HUES64 (cell line): ENCODE measurements around the gene SARS1.

Experiments
- H3K27ac ChIP-seq: 2 replicates; pipeline ENCODE4 v1.7.0; 2013; ENCODE audit warnings: low read depth, low read length, inconsistent platforms
- H3K27me3 ChIP-seq: 2 replicates; pipeline ENCODE4 v1.6.1; 2013; ENCODE audit warnings: mild to moderate bottlenecking, low read length; ENCODE audit not compliant: insufficient read depth
- H3K36me3 ChIP-seq: 2 replicates; pipeline ENCODE4 v1.6.1; 2013; ENCODE audit warnings: mild to moderate bottlenecking, low read length; ENCODE audit not compliant: insufficient read depth
- H3K4me1 ChIP-seq: 2 replicates; pipeline ENCODE4 v1.6.1; 2013; ENCODE audit warnings: mild to moderate bottlenecking, low read length, moderate library complexity; ENCODE audit not compliant: insufficient read depth
- H3K4me3 ChIP-seq: 2 replicates; pipeline ENCODE4 v1.5.1; 2013; ENCODE audit warnings: mild to moderate bottlenecking, low read length, moderate library complexity
- H3K9ac ChIP-seq: 2 replicates; pipeline ENCODE4 v1.6.1; 2013; ENCODE audit warnings: mild to moderate bottlenecking, low read depth, low read length
- H3K9me3 ChIP-seq: 2 replicates; pipeline ENCODE4 v1.6.1; 2013; ENCODE audit warnings: low read depth, low read length; ENCODE audit not compliant: insufficient read depth
- WGBS: fragments of 150-250, 120-280 bp; methylation state at CpG from one replicate; pipeline ENCODE4 v1.1.7; 2013; ENCODE audit warnings: missing lambda C conversion rate; 5-methylcytosine and 5-hydroxymethylcytosine counted together

The SARS1 gene

DNA sequence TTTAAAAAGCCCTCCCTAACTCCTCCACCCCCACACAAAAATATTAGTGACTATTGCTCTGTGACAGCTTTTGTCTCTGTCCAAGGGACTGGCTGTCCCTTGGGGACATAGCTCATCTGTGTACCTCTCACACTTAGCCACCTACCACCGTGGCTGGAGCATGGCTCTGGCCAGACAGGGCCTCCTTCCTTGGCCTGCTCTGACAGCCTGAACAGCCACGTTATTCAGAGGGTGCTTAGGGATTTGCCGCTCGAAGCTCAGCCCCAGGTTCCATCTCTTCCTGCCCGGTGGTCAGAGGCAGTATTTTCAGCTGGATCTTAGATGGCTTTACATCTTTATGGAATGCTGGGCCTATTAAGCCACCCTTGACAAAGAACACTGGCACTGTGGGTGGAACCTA lies 29.5 kb downstream of the SARS1 start:
- Histone ChIP-seq H3K9me3 (no peaks in the 10 kb centered on the region), H3K4me3 (no peak overlapping the region), H3K27me3 (peaks cover 3% of the 10 kb centered on the region; the same call in 1 of the 2 replicates), H3K27ac (no peak overlapping the region), H3K9ac (no peak overlapping the region), H3K4me1 (peaks cover 23% of the 10 kb centered on the region), H3K36me3 (peaks cover 8% of the 10 kb centered on the region)
- WGBS, result 78% methylated on average over 5 of the region's 5 CpGs

DNA sequence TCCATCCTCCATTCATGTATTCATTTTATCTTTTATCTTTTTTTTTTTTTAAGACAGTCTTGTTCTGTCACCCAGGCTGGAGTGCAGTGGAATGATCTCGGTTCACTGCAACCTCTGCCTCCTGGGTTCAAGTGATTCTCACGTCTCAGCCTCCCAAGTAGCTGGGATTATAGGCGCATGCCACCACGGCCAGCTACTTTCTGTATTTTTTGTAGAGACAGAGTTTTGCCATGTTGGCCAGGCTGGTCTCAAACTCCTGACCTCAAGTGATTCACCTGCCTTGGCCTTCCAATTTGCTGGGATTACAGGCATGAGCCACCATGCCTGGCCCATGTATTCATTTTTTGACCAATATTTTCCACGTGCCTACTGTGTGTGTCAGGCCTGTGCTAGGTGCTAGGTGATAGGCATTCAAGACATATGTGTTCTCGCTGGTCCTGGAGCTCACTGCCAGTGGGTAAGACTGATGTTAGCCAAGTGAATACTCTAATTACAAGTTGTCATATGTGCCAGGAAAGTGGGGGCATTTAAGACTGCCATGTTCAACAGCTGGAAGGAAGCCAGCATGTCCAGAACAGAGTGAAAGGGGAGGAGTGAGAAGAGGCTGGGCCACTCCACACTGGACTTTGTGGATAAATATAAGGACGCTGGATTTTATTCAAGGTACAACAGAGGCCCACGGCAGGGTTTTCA lies 30.3 kb downstream of the SARS1 start:
- Histone ChIP-seq H3K4me1 (peaks cover 22% of the 10 kb centered on the region), H3K27ac (no peak overlapping the region), H3K9ac (no peak overlapping the region), H3K36me3 (0 out of 2 replicates have a peak, but pooled peaks cover under 1% of the 10 kb centered on the region), H3K27me3 (peaks cover 6% of the 10 kb centered on the region; the same call in 1 of the 2 replicates), H3K9me3 (no peaks in the 10 kb centered on the region), H3K4me3 (no peak overlapping the region)
- WGBS, result 90% methylated on average over 8 of the region's 8 CpGs

DNA sequence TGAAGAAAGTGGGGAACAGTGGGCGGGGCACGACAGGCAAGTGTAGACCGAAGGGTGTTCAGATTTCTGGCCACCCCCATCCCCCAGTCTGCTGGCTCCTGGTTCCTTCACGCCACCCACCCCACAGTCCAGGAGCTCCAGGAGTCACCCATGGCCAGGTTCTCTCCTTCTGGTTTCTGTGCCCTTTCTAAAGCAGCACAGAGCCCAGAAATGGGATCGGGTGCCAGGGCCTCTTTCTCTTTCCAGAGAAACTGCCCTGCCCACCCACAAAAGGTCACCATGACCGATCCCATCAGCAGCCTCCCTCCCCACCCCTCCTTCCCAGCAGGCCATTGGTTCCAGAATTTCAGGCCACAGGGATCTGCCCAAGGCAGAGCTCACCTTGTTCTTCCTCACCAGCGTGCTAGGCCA lies 32.4 kb downstream of the SARS1 start:
- Histone ChIP-seq H3K36me3 (no peaks in the 10 kb centered on the region), H3K9ac (no peak overlapping the region), H3K4me1 (peaks cover 9% of the 10 kb centered on the region; the same call in 1 of the 2 replicates), H3K27ac (no peak overlapping the region), H3K9me3 (no peaks in the 10 kb centered on the region), H3K4me3 (no peak overlapping the region), H3K27me3 (peaks cover 17% of the 10 kb centered on the region)
- WGBS, result 91% methylated on average over 7 of the region's 7 CpGs

DNA sequence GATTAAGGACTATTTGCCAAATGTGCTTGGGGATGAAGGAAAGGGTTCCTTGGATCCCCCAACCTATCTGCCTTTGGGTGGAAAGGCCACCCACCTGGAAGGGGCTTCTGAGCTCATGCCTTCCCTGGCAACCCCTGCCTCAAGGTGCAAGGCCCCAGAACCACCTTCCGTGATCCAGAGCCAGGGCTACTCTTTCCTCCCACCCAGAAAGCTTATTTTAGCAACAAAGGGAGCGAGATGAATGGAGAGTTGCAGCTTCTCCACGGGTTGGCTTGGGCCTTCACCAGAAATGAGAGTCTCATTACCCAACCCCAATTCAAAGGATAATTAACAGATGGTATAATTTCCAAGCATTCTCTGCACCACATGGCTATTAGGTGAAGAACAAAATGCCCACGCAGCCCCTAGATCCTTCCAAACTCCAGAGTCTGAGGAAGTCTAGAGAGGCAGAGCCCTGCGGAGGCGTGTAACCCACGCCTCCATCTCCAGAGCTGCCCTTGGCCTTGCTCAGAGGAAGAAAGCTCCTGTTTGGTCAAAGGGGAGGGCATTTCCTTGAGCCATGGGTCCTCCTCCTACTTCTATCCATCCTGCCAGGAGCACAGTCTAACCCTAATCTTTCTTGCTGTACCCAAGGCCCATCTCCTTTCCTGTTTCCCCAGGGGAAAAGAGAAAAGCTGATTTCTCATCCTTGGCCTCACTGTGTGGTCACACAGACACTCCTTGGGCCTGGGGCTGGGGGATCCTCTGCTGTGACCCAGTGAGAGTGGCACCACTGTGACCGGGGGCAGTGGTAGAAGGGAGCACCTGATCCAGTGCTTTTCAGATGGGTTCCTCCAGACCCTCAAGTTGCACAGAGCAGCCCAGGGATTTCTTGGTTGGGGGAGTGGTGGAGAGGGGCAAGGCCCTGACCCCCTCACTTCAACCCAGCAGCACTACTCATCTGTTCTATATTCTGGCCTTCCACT lies 34.0 kb downstream of the SARS1 start:
- Histone ChIP-seq H3K4me3 (no peak overlapping the region), H3K9ac (no peak overlapping the region), H3K27ac (no peak overlapping the region), H3K36me3 (peaks cover 13% of the 10 kb centered on the region; the same call in 1 of the 2 replicates), H3K9me3 (no peaks in the 10 kb centered on the region), H3K4me1 (peaks cover 4% of the 10 kb centered on the region; the same call in 1 of the 2 replicates), H3K27me3 (peaks cover 17% of the 10 kb centered on the region)
- WGBS, result 90% methylated on average over 8 of the region's 8 CpGs

DNA sequence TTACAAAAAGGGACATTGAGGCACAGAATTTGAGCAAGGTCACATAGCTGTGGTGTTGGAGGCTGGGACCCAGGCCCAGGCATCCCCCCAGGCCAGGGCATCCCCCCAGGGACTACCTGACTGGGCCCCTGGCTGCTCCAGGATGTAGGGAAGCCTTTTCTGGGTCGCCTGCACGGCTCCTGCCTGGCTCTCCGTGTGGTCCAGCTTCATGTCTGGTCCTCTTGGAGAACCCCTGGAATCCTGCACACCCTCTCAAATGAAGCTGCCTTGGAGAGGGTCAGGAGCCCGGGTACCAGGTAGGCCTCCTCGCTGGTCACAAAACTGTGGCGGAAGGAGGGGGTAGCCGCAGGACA lies 34.7 kb downstream of the SARS1 start:
- no peak overlapping the region; the same call in 1 of the 2 replicates for H3K9ac ChIP-seq
- H3K9me3 ChIP-seq, result no peaks in the 10 kb centered on the region
- H3K27me3 ChIP-seq, result peaks cover 17% of the 10 kb centered on the region
- WGBS, result 79% methylated on average over 7 of the region's 7 CpGs
- peaks cover 13% of the 10 kb centered on the region; the same call in 1 of the 2 replicates for H3K36me3 ChIP-seq
- H3K27ac ChIP-seq, result no peak overlapping the region
- H3K4me3 ChIP-seq, result no peak overlapping the region
- peaks cover 4% of the 10 kb centered on the region; the same call in 1 of the 2 replicates for H3K4me1 ChIP-seq

DNA sequence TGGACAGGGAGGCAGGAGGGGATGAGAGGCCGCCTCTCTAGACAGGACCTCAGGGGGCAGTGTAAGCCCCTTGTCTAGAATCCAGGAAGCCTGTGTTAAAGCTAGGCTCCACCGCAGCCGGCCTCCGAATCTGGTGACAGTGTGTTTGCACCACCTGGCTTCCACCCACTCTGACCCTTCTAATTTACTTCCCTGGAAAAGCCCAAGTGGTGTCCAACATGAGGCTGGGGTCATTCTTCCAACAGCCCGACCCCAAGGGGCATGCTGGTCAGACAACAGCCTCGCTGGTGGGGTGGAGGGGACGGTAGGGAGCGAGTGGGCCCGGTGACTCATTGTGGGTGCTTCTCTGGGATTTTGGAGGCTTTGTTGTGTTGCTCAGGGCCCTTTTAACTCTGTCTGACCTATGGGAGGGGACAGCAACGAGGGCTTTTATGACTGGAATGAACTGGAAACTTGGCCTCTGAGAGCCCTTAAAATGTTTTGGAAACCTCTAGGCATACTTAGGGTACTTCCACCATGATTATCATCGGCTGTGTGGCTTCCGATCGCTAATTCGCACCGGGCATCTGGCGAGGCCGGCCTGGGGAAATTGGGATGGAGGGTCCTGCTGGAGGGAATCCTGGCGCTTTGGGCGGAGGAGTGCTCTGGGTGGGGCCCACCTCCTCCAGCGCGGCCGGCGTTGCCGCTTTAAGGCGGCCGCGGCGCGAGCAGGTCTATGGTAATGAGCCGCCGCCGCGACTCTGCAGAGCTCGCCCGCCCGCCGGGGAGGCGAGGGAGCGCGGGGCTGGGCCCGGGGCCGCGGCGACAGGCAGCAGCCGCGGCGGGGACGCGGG lies 35.3 kb downstream of the SARS1 start, which contains the start of gene CELSR2:
CELSR2 (plus strand) TSS at position 743 of the 833 bp plus-strand sequence. CDS start 541 bp downstream, outside the sequence.
- 6% methylated on average over 49 of the region's 49 CpGs for WGBS
- H3K27ac ChIP-seq, result no peak within 1 kb of the TSS

DNA sequence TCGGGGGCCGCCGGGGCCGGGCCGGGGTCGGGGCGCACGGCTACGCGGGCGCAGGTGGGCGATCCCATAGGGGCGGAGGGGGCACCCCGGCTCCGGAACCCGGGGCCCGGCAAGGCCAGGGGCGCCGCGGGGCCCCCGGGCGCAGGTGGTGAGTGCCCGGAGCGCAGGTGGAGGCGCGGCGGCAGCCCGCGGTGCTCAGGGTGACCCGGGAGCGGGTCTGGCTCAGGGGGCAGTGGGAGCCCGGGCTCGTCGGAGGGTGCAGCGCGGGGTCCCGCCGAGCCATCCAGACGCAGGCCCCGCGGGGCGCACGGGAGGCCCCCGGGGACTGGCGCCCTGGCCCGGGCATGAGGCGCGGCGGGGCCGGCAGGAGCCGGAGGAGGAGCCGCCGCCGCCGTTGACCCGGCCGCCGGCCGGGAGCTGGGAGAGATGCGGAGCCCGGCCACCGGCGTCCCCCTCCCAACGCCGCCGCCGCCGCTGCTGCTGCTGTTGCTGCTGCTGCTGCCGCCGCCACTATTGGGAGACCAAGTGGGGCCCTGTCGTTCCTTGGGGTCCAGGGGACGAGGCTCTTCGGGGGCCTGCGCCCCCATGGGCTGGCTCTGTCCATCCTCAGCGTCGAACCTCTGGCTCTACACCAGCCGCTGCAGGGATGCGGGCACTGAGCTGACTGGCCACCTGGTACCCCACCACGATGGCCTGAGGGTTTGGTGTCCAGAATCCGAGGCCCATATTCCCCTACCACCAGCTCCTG lies 36.1 kb downstream of the SARS1 start:
- Histone ChIP-seq H3K4me1 (peaks cover 18% of the 10 kb centered on the region), H3K36me3 (peaks cover 13% of the 10 kb centered on the region; the same call in 1 of the 2 replicates), H3K9ac (peak overlapping the region; percentile 48; the same call in 1 of the 2 replicates), H3K9me3 (no peaks in the 10 kb centered on the region), H3K27ac (no peak overlapping the region), H3K4me3 (peak overlapping the region; percentile 60), H3K27me3 (peaks cover 17% of the 10 kb centered on the region)
- 4% methylated on average over 80 of the region's 80 CpGs for WGBS

More for the DNA sequence above, 35.3 kb downstream of the SARS1 start, which contains the start of gene CELSR2:
- Histone ChIP-seq H3K4me1 (peaks cover 10% of the 10 kb centered on the region), H3K36me3 (peaks cover 13% of the 10 kb centered on the region; the same call in 1 of the 2 replicates), H3K9me3 (no peaks in the 10 kb centered on the region), H3K4me3 (peak within 1 kb of the TSS; percentile 60), H3K9ac (peak within 1 kb of the TSS; percentile 48), H3K27me3 (peaks cover 17% of the 10 kb centered on the region)

DNA sequence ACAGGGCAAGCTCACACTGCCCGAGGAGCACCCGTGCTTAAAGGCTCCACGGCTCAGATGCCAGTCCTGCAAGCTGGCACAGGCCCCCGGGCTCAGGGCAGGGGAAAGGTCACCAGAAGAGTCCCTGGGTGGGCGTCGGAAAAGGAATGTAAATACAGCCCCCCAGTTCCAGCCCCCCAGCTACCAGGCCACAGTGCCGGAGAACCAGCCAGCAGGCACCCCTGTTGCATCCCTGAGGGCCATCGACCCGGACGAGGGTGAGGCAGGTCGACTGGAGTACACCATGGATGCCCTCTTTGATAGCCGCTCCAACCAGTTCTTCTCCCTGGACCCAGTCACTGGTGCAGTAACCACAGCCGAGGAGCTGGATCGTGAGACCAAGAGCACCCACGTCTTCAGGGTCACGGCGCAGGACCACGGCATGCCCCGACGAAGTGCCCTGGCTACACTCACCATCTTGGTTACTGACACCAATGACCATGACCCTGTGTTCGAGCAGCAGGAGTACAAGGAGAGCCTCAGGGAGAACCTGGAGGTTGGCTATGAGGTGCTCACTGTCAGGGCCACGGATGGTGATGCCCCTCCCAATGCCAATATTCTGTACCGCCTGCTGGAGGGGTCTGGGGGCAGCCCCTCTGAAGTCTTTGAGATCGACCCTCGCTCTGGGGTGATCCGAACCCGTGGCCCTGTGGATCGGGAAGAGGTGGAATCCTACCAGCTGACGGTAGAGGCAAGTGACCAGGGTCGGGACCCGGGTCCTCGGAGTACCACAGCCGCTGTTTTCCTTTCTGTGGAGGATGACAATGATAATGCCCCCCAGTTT lies 36.9 kb downstream of the SARS1 start:
- Histone ChIP-seq H3K9ac (no peak overlapping the region), H3K4me3 (peak overlapping the region; percentile 60)
- WGBS, result 93% methylated on average over 33 of the region's 33 CpGs

DNA sequence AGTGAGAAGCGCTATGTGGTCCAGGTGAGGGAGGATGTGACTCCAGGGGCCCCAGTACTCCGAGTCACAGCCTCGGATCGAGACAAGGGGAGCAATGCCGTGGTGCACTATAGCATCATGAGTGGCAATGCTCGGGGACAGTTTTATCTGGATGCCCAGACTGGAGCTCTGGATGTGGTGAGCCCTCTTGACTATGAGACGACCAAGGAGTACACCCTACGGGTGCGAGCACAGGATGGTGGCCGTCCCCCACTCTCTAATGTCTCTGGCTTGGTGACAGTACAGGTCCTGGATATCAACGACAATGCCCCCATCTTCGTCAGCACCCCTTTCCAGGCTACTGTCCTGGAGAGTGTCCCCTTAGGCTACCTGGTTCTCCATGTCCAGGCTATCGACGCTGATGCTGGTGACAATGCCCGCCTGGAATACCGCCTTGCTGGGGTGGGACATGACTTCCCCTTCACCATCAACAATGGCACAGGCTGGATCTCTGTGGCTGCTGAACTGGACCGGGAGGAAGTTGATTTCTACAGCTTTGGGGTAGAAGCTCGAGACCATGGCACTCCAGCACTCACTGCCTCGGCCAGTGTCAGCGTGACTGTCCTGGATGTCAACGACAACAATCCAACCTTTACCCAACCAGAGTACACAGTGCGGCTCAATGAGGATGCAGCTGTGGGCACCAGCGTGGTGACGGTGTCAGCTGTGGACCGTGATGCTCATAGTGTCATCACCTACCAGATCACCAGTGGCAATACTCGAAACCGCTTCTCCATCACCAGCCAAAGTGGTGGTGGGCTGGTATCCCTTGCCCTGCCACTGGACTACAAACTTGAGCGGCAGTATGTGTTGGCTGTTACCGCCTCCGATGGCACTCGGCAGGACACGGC lies 37.8 kb downstream of the SARS1 start:
- no peak overlapping the region for H3K9ac ChIP-seq
- H3K9me3 ChIP-seq, result no peaks in the 10 kb centered on the region
- no peak overlapping the region for H3K4me3 ChIP-seq
- peaks cover 13% of the 10 kb centered on the region; the same call in 1 of the 2 replicates for H3K36me3 ChIP-seq
- H3K27me3 ChIP-seq, result peaks cover 17% of the 10 kb centered on the region
- WGBS, result 95% methylated on average over 32 of the region's 32 CpGs
- H3K4me1 ChIP-seq, result peaks cover 26% of the 10 kb centered on the region
- H3K27ac ChIP-seq, result no peak overlapping the region

More for the DNA sequence above, 36.9 kb downstream of the SARS1 start:
- Histone ChIP-seq H3K4me1 (peaks cover 26% of the 10 kb centered on the region), H3K27me3 (peaks cover 17% of the 10 kb centered on the region), H3K9me3 (no peaks in the 10 kb centered on the region), H3K27ac (no peak overlapping the region), H3K36me3 (peaks cover 13% of the 10 kb centered on the region; the same call in 1 of the 2 replicates)
